Astrocyte (in vitro differentiated cells and primary cell): ENCODE measurements around the gene CABP5. TPM values are rescaled to one million over a fixed set of nuclear protein-coding genes. Genes with fewer than 3 reads are reported as not detected.

Experiments
- DNase-seq: peaks from one replicate; pipeline ENCODE4 v3.0.0-alpha.2; 2010; ENCODE audit warnings: low read depth
- FAIRE-seq: peaks from 2 replicates; lab custom pipeline; 2011; peaks lifted over from hg19 to GRCh38; lab: Jason Lieb, UNC
- H2AFZ ChIP-seq: 2 replicates; pipeline ENCODE4 v1.6.0; 2012; ENCODE audit warnings: low read depth, low read length, inconsistent platforms
- H3K27ac ChIP-seq: 2 replicates; pipeline ENCODE4 v1.5.1; 2011; ENCODE audit warnings: low read depth, low read length, inconsistent platforms
- H3K27me3 ChIP-seq: 2 replicates; pipeline ENCODE4 v1.6.0; 2011; ENCODE audit warnings: low read length, inconsistent platforms; ENCODE audit not compliant: insufficient read depth
- H3K36me3 ChIP-seq: 2 replicates; pipeline ENCODE4 v1.5.1; 2011; ENCODE audit warnings: low read length, inconsistent platforms; ENCODE audit not compliant: insufficient read depth
- H3K4me1 ChIP-seq: 2 replicates; pipeline ENCODE4 v1.5.1; 2011; ENCODE audit warnings: low read length, inconsistent platforms; ENCODE audit not compliant: insufficient read depth
- H3K4me2 ChIP-seq: 2 replicates; pipeline ENCODE4 v1.6.0; 2012; ENCODE audit warnings: low read length, inconsistent platforms
- H3K4me3 ChIP-seq: 2 replicates; pipeline ENCODE4 v1.5.1; 2011; ENCODE audit warnings: low read depth, mild to moderate bottlenecking, low read length, inconsistent platforms; ENCODE audit not compliant: insufficient read depth
- H3K79me2 ChIP-seq: 2 replicates; pipeline ENCODE4 v1.6.0; 2012; ENCODE audit warnings: mild to moderate bottlenecking, low read length, inconsistent platforms; ENCODE audit not compliant: insufficient read depth
- H3K9ac ChIP-seq: 2 replicates; pipeline ENCODE4 v1.6.0; 2012; ENCODE audit warnings: mild to moderate bottlenecking, low read length, inconsistent platforms
- H3K9me3 ChIP-seq: 2 replicates; pipeline ENCODE4 v1.5.1; 2012; ENCODE audit warnings: low read depth, mild to moderate bottlenecking, low read length, inconsistent platforms; ENCODE audit not compliant: insufficient read depth
- H4K20me1 ChIP-seq: 2 replicates; pipeline ENCODE4 v1.6.0; 2012; ENCODE audit warnings: low read length, inconsistent platforms; ENCODE audit not compliant: insufficient read depth
- H3K27ac Mint-ChIP-seq: one replicate; pipeline ENCODE4 v1.8.0; 2021; ENCODE audit warnings: mild to moderate bottlenecking, mixed read lengths; ENCODE audit not compliant: unreplicated experiment
- H3K27me3 Mint-ChIP-seq: one replicate; pipeline ENCODE4 v1.8.0; 2021; ENCODE audit warnings: low read depth, mixed read lengths; ENCODE audit not compliant: unreplicated experiment
- H3K36me3 Mint-ChIP-seq: one replicate; pipeline ENCODE4 v1.8.0; 2021; ENCODE audit warnings: low read depth, mixed read lengths; ENCODE audit not compliant: unreplicated experiment
- H3K4me1 Mint-ChIP-seq: one replicate; pipeline ENCODE4 v1.8.0; 2021; ENCODE audit warnings: low read depth, mixed read lengths; ENCODE audit not compliant: unreplicated experiment
- H3K4me3 Mint-ChIP-seq: one replicate; pipeline ENCODE4 v1.8.0; 2021; ENCODE audit warnings: mild to moderate bottlenecking, moderate library complexity, mixed read lengths; ENCODE audit not compliant: unreplicated experiment
- H3K9me3 Mint-ChIP-seq: one replicate; pipeline ENCODE4 v1.8.0; 2021; ENCODE audit warnings: mild to moderate bottlenecking, mixed read lengths; ENCODE audit not compliant: unreplicated experiment
- EZH2 ChIP-seq: IDR thresholded peaks from 2 replicates; pipeline ENCODE4 v1.6.1; 2012; ENCODE audit warnings: mild to moderate bottlenecking, low read length, inconsistent platforms; ENCODE audit not compliant: insufficient read depth
- total RNA-seq: library from RNA; stranded (reverse); gene quantifications from 2 replicates; pipeline ENCODE4 v1.2.1, GENCODE V29; 2021
- TF ChIP-seq, protein P1 (sequence below): IDR thresholded peaks from 2 replicates; pipeline ENCODE4 v1.5.1; 2011; ENCODE audit warnings: low read depth, mild to moderate bottlenecking, inconsistent platforms, low read length, moderate library complexity; ENCODE audit not compliant: insufficient read depth

CABP5 gene
- total RNA-seq, 1 donor from 2014 or later, result not detected

DNA sequence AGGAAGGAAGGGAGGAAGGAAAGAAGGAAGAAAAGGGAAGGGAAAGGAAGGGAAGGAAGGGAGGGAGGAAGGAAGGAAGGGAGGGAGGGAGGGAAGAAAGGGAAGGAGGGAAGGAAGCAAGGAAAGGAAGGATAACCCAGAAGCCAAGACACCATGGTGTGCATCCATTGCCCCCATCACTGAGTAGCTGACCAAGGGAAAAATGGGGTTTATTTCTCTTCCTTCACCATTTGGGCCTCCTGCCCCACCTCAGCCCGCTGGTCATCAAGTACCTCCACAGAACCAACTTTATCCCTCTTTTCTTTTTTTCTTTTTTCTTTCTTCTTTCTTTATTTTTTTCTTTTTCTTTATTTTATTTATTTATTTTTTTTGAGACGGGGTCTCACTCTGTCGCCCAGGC, 20.4 kb downstream of the CABP5 start:
- Mint-ChIP-seq H3K27ac (no peak overlapping the region), H3K27me3 (peaks cover 22% of the 10 kb centered on the region), H3K4me3 (no peak overlapping the region), H3K36me3 (no peaks in the 10 kb centered on the region), H3K9me3 (peaks cover 3% of the 10 kb centered on the region), H3K4me1 (no peaks in the 10 kb centered on the region)
- H3K9ac ChIP-seq, result no peak overlapping the region
- H2AFZ ChIP-seq, result no peak overlapping the region
- H3K4me1 ChIP-seq, result no peaks in the 10 kb centered on the region
- no peak overlapping the region for H3K4me2 ChIP-seq
- no peak overlapping the region for H3K4me3 ChIP-seq
- no peaks in the 10 kb centered on the region for H3K27me3 ChIP-seq
- FAIRE-seq (no peak), DNase-seq (no peak)
- no peaks in the 10 kb centered on the region for H3K79me2 ChIP-seq
- TF ChIP-seq, protein P1, sequence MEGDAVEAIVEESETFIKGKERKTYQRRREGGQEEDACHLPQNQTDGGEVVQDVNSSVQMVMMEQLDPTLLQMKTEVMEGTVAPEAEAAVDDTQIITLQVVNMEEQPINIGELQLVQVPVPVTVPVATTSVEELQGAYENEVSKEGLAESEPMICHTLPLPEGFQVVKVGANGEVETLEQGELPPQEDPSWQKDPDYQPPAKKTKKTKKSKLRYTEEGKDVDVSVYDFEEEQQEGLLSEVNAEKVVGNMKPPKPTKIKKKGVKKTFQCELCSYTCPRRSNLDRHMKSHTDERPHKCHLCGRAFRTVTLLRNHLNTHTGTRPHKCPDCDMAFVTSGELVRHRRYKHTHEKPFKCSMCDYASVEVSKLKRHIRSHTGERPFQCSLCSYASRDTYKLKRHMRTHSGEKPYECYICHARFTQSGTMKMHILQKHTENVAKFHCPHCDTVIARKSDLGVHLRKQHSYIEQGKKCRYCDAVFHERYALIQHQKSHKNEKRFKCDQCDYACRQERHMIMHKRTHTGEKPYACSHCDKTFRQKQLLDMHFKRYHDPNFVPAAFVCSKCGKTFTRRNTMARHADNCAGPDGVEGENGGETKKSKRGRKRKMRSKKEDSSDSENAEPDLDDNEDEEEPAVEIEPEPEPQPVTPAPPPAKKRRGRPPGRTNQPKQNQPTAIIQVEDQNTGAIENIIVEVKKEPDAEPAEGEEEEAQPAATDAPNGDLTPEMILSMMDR, result no peak
- TF ChIP-seq EZH2, result no peak
- no peaks in the 10 kb centered on the region for H3K9me3 ChIP-seq
- H4K20me1 ChIP-seq, result no peaks in the 10 kb centered on the region
- no peak overlapping the region for H3K27ac ChIP-seq
- H3K36me3 ChIP-seq, result no peaks in the 10 kb centered on the region

DNA sequence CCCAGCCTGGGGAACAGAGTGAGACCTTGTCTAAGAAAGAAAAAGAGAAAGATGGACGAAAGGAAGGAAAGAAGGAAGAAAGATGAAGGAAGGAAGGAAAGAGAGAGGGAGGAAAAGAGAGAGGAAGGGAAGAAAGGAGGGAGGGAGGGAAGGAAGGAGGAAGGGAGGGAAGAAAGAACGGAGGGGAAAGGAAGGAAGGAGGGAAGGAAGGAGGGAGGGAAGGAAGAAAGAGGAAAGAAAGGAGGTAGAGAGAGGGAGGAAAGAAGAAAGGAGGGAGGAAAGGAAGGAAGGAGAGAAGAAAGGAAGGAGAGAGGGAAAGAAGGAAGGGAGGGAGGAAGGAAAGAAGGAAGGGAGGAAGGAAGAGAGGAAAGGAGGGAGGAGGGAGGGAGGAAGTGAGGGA, 20.9 kb downstream of the CABP5 start:
- no peak overlapping the region for H2AFZ ChIP-seq
- H3K4me2 ChIP-seq, result no peak overlapping the region
- Mint-ChIP-seq H3K36me3 (no peaks in the 10 kb centered on the region), H3K4me3 (no peak overlapping the region), H3K27ac (no peak overlapping the region), H3K27me3 (peaks cover 22% of the 10 kb centered on the region), H3K9me3 (peaks cover 3% of the 10 kb centered on the region), H3K4me1 (no peaks in the 10 kb centered on the region)
- no peaks in the 10 kb centered on the region for H3K9me3 ChIP-seq
- no peaks in the 10 kb centered on the region for H3K27me3 ChIP-seq
- no peaks in the 10 kb centered on the region for H3K79me2 ChIP-seq
- FAIRE-seq, result no peak
- DNase-seq, result no peak
- H4K20me1 ChIP-seq, result no peaks in the 10 kb centered on the region
- H3K4me3 ChIP-seq, result no peak overlapping the region
- no peak overlapping the region for H3K27ac ChIP-seq
- H3K9ac ChIP-seq, result no peak overlapping the region
- H3K4me1 ChIP-seq, result no peaks in the 10 kb centered on the region
- TF ChIP-seq, protein P1, result no peak
- no peak for TF ChIP-seq EZH2
- H3K36me3 ChIP-seq, result no peaks in the 10 kb centered on the region

- H3K36me3 ChIP-seq, result no peaks in the 10 kb centered on the region
- Mint-ChIP-seq H3K36me3 (no peaks in the 10 kb centered on the region), H3K27ac (no peak overlapping the region), H3K9me3 (peaks cover 3% of the 10 kb centered on the region), H3K4me3 (no peak overlapping the region), H3K27me3 (peaks cover 27% of the 10 kb centered on the region), H3K4me1 (no peaks in the 10 kb centered on the region)
- H3K27me3 ChIP-seq, result no peaks in the 10 kb centered on the region
- no peak overlapping the region for H3K4me2 ChIP-seq
- no peak overlapping the region for H2AFZ ChIP-seq
- TF ChIP-seq EZH2, result no peak
- TF ChIP-seq, protein P1, result no peak
- no peak overlapping the region for H3K4me3 ChIP-seq
- no peak overlapping the region for H3K9ac ChIP-seq
- FAIRE-seq, result no peak
- no peak overlapping the region for H3K27ac ChIP-seq
- no peaks in the 10 kb centered on the region for H4K20me1 ChIP-seq
- H3K4me1 ChIP-seq, result no peaks in the 10 kb centered on the region
- H3K9me3 ChIP-seq, result peaks cover 4% of the 10 kb centered on the region
- H3K79me2 ChIP-seq, result no peaks in the 10 kb centered on the region
- no peak for DNase-seq
Measured at GRCh38 chr19:48020686-48021085, 23.2 kb downstream of the CABP5 start.
